Measurements from ENCODE around the gene RGS13. TPM values are rescaled to one million over a fixed set of nuclear protein-coding genes. Genes with fewer than 3 reads are reported as not detected.

Gene RGS13
- total and polyA plus RNA-seq, 2 donors (not counting 1 experiment from before 2014, with no cell fraction given): 0.22 to 0.59 TPM

DNA sequence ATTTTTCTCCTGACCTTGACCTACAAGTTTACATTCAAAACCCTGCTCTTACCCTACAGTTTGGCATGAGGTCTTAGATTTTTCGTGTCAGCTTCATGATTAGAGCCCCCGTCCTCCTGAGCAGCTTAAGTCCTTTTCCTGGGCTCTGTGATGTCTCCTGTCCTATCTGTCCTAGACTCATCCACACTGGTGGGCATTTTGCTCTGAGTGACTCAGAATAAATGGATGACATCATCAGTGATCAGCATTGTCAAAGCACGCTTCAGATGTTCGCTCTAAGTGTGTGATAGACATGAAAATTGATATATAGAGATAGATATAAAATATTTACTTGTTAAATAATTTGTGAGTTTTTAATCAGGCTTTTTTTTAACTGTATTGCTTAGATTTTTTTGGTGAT is 21.8 kb downstream of the RGS13 start:
- H3K79me2 ChIP-seq (ENCODE audit: control insufficient read depth, insufficient read depth, low read length): no peaks in the 10 kb centered on the region
- no peak overlapping the region for H3K4me3 ChIP-seq (ENCODE audit: control extremely low read depth in 1 of 5, extremely low read depth in 1 of 5, insufficient read depth in 1 of 5, low read depth in 2 of 5, low read length in 4 of 5)
- no peak overlapping the region for H3K27ac ChIP-seq (ENCODE audit: low read length in 2 of 2)
- TF ChIP-seq, protein P1, sequence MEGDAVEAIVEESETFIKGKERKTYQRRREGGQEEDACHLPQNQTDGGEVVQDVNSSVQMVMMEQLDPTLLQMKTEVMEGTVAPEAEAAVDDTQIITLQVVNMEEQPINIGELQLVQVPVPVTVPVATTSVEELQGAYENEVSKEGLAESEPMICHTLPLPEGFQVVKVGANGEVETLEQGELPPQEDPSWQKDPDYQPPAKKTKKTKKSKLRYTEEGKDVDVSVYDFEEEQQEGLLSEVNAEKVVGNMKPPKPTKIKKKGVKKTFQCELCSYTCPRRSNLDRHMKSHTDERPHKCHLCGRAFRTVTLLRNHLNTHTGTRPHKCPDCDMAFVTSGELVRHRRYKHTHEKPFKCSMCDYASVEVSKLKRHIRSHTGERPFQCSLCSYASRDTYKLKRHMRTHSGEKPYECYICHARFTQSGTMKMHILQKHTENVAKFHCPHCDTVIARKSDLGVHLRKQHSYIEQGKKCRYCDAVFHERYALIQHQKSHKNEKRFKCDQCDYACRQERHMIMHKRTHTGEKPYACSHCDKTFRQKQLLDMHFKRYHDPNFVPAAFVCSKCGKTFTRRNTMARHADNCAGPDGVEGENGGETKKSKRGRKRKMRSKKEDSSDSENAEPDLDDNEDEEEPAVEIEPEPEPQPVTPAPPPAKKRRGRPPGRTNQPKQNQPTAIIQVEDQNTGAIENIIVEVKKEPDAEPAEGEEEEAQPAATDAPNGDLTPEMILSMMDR (IDR thresholded peaks at IDR 0.05): no peak
- TF ChIP-seq EZH2 (IDR thresholded peaks at IDR 0.05; ENCODE audit: borderline replicate concordance, insufficient read depth, low read depth, low read length, poor library complexity, severe bottlenecking): no peak
- Mint-ChIP-seq H3K27ac (no peak overlapping the region), H3K4me1 (no peaks in the 10 kb centered on the region), H3K4me3 (no peak overlapping the region), H3K9me3 (ENCODE audit: insufficient read depth) (peaks cover 2% of the 10 kb centered on the region), H3K27me3 (no peaks in the 10 kb centered on the region)
- H3K36me3 ChIP-seq (replicated peaks in 1 of 2; ENCODE audit: control extremely low read depth in 1 of 2, control insufficient read depth in 1 of 2, extremely low read depth in 1 of 2, insufficient read depth in 2 of 2, low read length in 1 of 2): no peaks in the 10 kb centered on the region
- ATAC-seq (ENCODE audit: low read depth): no peak
- ChIA-PET CTCF (no interaction called here), POLR2A (no interaction called here)
- WGBS (ENCODE audit: insufficient coverage): 94% methylated on average over 2 of the region's 4 CpGs
- H3K27me3 ChIP-seq (replicated peaks in 1 of 4; ENCODE audit: control extremely low read depth in 1 of 4, control insufficient read depth in 3 of 4, insufficient read depth in 4 of 4, low read length in 3 of 4): no peaks in the 10 kb centered on the region
- H3K4me2 ChIP-seq (replicated peaks; ENCODE audit: low read depth, low read length, poor library complexity, severe bottlenecking): no peak overlapping the region
- no peak overlapping the region for H3K9ac ChIP-seq (ENCODE audit: low read length)
- DNase-seq: no peak
- H4K20me1 ChIP-seq (ENCODE audit: control insufficient read depth, insufficient read depth, low read length, poor library complexity, severe bottlenecking): no peaks in the 10 kb centered on the region
- H3K9me3 ChIP-seq (ENCODE audit: control extremely low read depth in 1 of 3, control insufficient read depth in 2 of 3, insufficient read depth in 1 of 3, low read length in 2 of 3): peaks cover 0 to 4% (median 0%) of the 10 kb centered on the region in 3 donors
- intact Hi-C loops (cut with micrococcal nuclease): no loop called here
- no peaks in the 10 kb centered on the region for H3K4me1 ChIP-seq (ENCODE audit: control insufficient read depth in 2 of 2, insufficient read depth in 2 of 2, low read length in 2 of 2)
- no peak overlapping the region for H2AFZ ChIP-seq (ENCODE audit: insufficient read depth, low read depth, low read length, poor library complexity, severe bottlenecking)

DNA sequence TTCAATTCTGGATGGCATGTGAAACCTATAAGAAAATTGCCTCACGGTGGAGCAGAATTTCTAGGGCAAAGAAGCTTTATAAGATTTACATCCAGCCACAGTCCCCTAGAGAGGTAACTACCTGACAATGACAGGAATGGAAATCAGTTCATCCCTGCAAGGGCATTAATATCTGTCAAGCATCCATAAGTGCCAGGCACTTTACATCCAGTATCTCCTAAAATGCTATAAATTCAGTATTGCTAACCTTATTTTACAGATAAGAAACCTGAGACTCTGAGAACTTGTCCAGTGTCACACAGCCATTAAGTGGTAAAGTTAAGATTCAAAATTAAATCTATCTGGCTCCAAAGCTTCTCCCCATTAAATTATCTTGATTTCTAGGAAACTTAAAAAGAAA is 22.3 kb downstream of the RGS13 start:
- TF ChIP-seq EZH2 (IDR thresholded peaks at IDR 0.05; ENCODE audit: borderline replicate concordance, insufficient read depth, low read depth, low read length, poor library complexity, severe bottlenecking): no peak
- TF ChIP-seq, protein P1 (IDR thresholded peaks at IDR 0.05): no peak
- intact Hi-C loops (cut with micrococcal nuclease): no loop called here
- Mint-ChIP-seq H3K4me3 (no peak overlapping the region), H3K4me1 (no peaks in the 10 kb centered on the region), H3K27me3 (no peaks in the 10 kb centered on the region), H3K9me3 (ENCODE audit: insufficient read depth) (peaks cover 2% of the 10 kb centered on the region), H3K27ac (no peak overlapping the region)
- Histone ChIP-seq H3K79me2 (ENCODE audit: control insufficient read depth, insufficient read depth, low read length) (no peaks in the 10 kb centered on the region), H3K4me1 (ENCODE audit: control insufficient read depth in 2 of 2, insufficient read depth in 2 of 2, low read length in 2 of 2) (no peaks in the 10 kb centered on the region), H2AFZ (ENCODE audit: insufficient read depth, low read depth, low read length, poor library complexity, severe bottlenecking) (no peak overlapping the region), H3K4me3 (ENCODE audit: control extremely low read depth in 1 of 5, extremely low read depth in 1 of 5, insufficient read depth in 1 of 5, low read depth in 2 of 5, low read length in 4 of 5) (no peak overlapping the region), H3K36me3 (replicated peaks in 1 of 2; ENCODE audit: control extremely low read depth in 1 of 2, control insufficient read depth in 1 of 2, extremely low read depth in 1 of 2, insufficient read depth in 2 of 2, low read length in 1 of 2) (no peaks in the 10 kb centered on the region), H3K27ac (ENCODE audit: low read length in 2 of 2) (no peak overlapping the region), H3K9me3 (ENCODE audit: control extremely low read depth in 1 of 3, control insufficient read depth in 2 of 3, insufficient read depth in 1 of 3, low read length in 2 of 3) (peaks cover 0 to 4% (median 0%) of the 10 kb centered on the region in 3 donors), H4K20me1 (ENCODE audit: control insufficient read depth, insufficient read depth, low read length, poor library complexity, severe bottlenecking) (no peaks in the 10 kb centered on the region), H3K4me2 (replicated peaks; ENCODE audit: low read depth, low read length, poor library complexity, severe bottlenecking) (no peak overlapping the region), H3K9ac (ENCODE audit: low read length) (no peak overlapping the region), H3K27me3 (replicated peaks in 1 of 4; ENCODE audit: control extremely low read depth in 1 of 4, control insufficient read depth in 3 of 4, insufficient read depth in 4 of 4, low read length in 3 of 4) (no peaks in the 10 kb centered on the region)
- WGBS (ENCODE audit: insufficient coverage): no CpG with 5 or more reads among the region's 1 CpG
- ChIA-PET POLR2A (no interaction called here), CTCF (no interaction called here)
- DNase-seq: no peak
- ATAC-seq (ENCODE audit: low read depth): no peak

Data from B cell (primary cell).